IMR-90 (cell line): ENCODE data around the gene KCNJ10. TPM values are rescaled to one million over a fixed set of nuclear protein-coding genes. Genes with fewer than 3 reads are reported as not detected.

Source experiments
- ATAC-seq: fragments of 200-7000 bp; cut with Tn5 transposase; 2 replicates; pipeline ENCODE4 v1.9.1; 2020; ENCODE audit warnings: low read depth, mild to moderate bottlenecking, moderate library complexity
- BruUV-seq: library from RNA; stranded (reverse); fragments of 400-500 nt; replicated peaks from 2 replicates; lab custom pipeline; 2021; lab: Mats Ljungman, UMichigan
- CTCF ChIA-PET: fragments of 300-600 bp; formaldehyde crosslinking; extraction: SDS; loops from one replicate; lab custom pipeline; 2021; ENCODE audit warnings: antibody characterized with exemption; lab: Yijun Ruan, JAX
- POLR2A ChIA-PET: fragments of 300-600 bp; sonication (Branson Sonifier 250); formaldehyde crosslinking; loops from one replicate; lab custom pipeline; 2022; ENCODE audit warnings: antibody characterized with exemption; ENCODE audit not compliant: unreplicated experiment; lab: Charles Lee
- DNase-seq: peaks from one replicate; pipeline ENCODE4 v3.0.0; 2013
- H2AFZ ChIP-seq: replicated peaks from 2 replicates; pipeline ENCODE3; 2013; ENCODE audit warnings: low read length, mild to moderate bottlenecking; ENCODE audit not compliant: poor library complexity
- H2AK5ac ChIP-seq: 2 replicates; pipeline ENCODE4 v1.6.1; 2013; ENCODE audit warnings: low read depth, low read length, inconsistent platforms
- H2AK9ac ChIP-seq: replicated peaks from 2 replicates; pipeline ENCODE3; 2013; ENCODE audit warnings: mild to moderate bottlenecking, low read depth, low read length, moderate library complexity; ENCODE audit not compliant: poor library complexity
- H2BK120ac ChIP-seq: 2 replicates; pipeline ENCODE4 v1.6.1; 2013; ENCODE audit warnings: low read depth, low read length, inconsistent platforms
- H2BK15ac ChIP-seq: 3 replicates; pipeline ENCODE4 v1.6.1; 2013; ENCODE audit warnings: low read depth, low read length, inconsistent platforms
- H2BK20ac ChIP-seq: 2 replicates; pipeline ENCODE4 v1.6.1; 2013; ENCODE audit warnings: low read depth, mild to moderate bottlenecking, inconsistent platforms, low read length, moderate library complexity
- H2BK5ac ChIP-seq: 2 replicates; pipeline ENCODE4 v1.6.1; 2013; ENCODE audit warnings: mild to moderate bottlenecking, low read depth, low read length, inconsistent platforms; ENCODE audit not compliant: poor library complexity, severe bottlenecking
- H3K14ac ChIP-seq: replicated peaks from 2 replicates; pipeline ENCODE4 v1.6.1; 2013; ENCODE audit warnings: low read depth, low read length, inconsistent platforms
- H3K18ac ChIP-seq: 2 replicates; pipeline ENCODE4 v1.6.1; 2013; ENCODE audit warnings: low read depth, low read length, control low read depth
- H3K23ac ChIP-seq: 2 replicates; pipeline ENCODE4 v1.6.1; 2013; ENCODE audit warnings: low read depth, low read length, inconsistent platforms
- H3K27ac ChIP-seq: 2 replicates; pipeline ENCODE4 v1.5.1; 2013; ENCODE audit warnings: mild to moderate bottlenecking, control low read depth, low read length; ENCODE audit not compliant: insufficient read depth
- H3K27me3 ChIP-seq: 2 replicates; pipeline ENCODE4 v1.6.1; 2013; ENCODE audit warnings: low read length; ENCODE audit not compliant: control insufficient read depth, insufficient read depth
- H3K36me3 ChIP-seq: 2 replicates; pipeline ENCODE4 v1.6.1; 2013; ENCODE audit warnings: low read length, mixed read lengths; ENCODE audit not compliant: control insufficient read depth, insufficient read depth
- H3K4ac ChIP-seq: 2 replicates; pipeline ENCODE4 v1.6.1; 2013; ENCODE audit warnings: low read depth, low read length, inconsistent platforms
- H3K4me1 ChIP-seq: 2 replicates; pipeline ENCODE4 v1.6.1; 2013; ENCODE audit warnings: low read length, mixed read lengths; ENCODE audit not compliant: control insufficient read depth, insufficient read depth
- H3K4me2 ChIP-seq: 2 replicates; pipeline ENCODE4 v1.6.1; 2013; ENCODE audit warnings: low read depth, mild to moderate bottlenecking, control low read depth, low read length, moderate library complexity
- H3K4me3 ChIP-seq: 2 replicates; pipeline ENCODE4 v1.5.1; 2013; ENCODE audit warnings: low read depth, mild to moderate bottlenecking, control low read depth, low read length, moderate library complexity; ENCODE audit not compliant: insufficient read depth
- H3K56ac ChIP-seq: 2 replicates; pipeline ENCODE4 v1.6.1; 2013; ENCODE audit warnings: low read length, inconsistent platforms; ENCODE audit not compliant: insufficient read depth; ENCODE audit errors: extremely low read depth
- H3K79me1 ChIP-seq, 2 experiments: 2 replicates each; pipeline ENCODE4 v1.6.1; 2013; ENCODE audit warnings: low read length in 2 of 2, inconsistent platforms in 1 of 2, low read depth in 1 of 2
- H3K9ac ChIP-seq: 2 replicates; pipeline ENCODE4 v1.6.1; 2013; ENCODE audit warnings: low read depth, low read length, control low read depth
- H3K9me1 ChIP-seq: 2 replicates; pipeline ENCODE4 v1.6.1; 2013; ENCODE audit warnings: low read length, inconsistent platforms; ENCODE audit not compliant: insufficient read depth
- H3K9me3 ChIP-seq: 2 replicates; pipeline ENCODE4 v1.6.1; 2013; ENCODE audit warnings: low read length; ENCODE audit not compliant: control insufficient read depth, insufficient read depth
- H4K20me1 ChIP-seq: 2 replicates; pipeline ENCODE4 v1.6.1; 2013; ENCODE audit warnings: low read length, inconsistent platforms; ENCODE audit not compliant: insufficient read depth
- H4K5ac ChIP-seq: 2 replicates; pipeline ENCODE4 v1.6.1; 2013; ENCODE audit warnings: mild to moderate bottlenecking, low read depth, low read length, control low read depth
- H4K8ac ChIP-seq, 2 experiments: 2 replicates each; pipeline ENCODE4 v1.6.1; 2013; ENCODE audit warnings: low read depth in 2 of 2, low read length in 2 of 2, control low read depth in 1 of 2, inconsistent platforms in 1 of 2
- H4K91ac ChIP-seq: 2 replicates; pipeline ENCODE4 v1.6.1; 2013; ENCODE audit warnings: low read depth, low read length, inconsistent platforms; ENCODE audit not compliant: insufficient read depth
- BHLHE40 ChIP-seq: fragments of 150-350 bp; IDR thresholded peaks from 2 replicates; pipeline ENCODE4 v1.6.1; 2016; ENCODE audit warnings: mild to moderate bottlenecking, low read depth, low read length
- CEBPB ChIP-seq: IDR thresholded peaks from 2 replicates; pipeline ENCODE4 v1.6.1; 2012; ENCODE audit warnings: low read depth, low read length, improper control_type of control experiment
- CHD1 ChIP-seq: IDR thresholded peaks from 2 replicates; pipeline ENCODE4 v1.6.1; 2012; ENCODE audit warnings: low read depth, low read length, improper control_type of control experiment
- CTCF ChIP-seq: conservative IDR thresholded peaks from 2 replicates; pipeline ENCODE4 v1.5.1; 2012; ENCODE audit warnings: mild to moderate bottlenecking, low read depth, low read length, improper control_type of control experiment
- FOS ChIP-seq: fragments of 150-350 bp; IDR thresholded peaks from 2 replicates; pipeline ENCODE4 v1.6.1; 2016; ENCODE audit warnings: low read depth, low read length
- MAFK ChIP-seq: IDR thresholded peaks from 2 replicates; pipeline ENCODE4 v1.6.1; 2012; ENCODE audit warnings: low read depth, low read length, improper control_type of control experiment
- MAZ ChIP-seq: IDR thresholded peaks from 2 replicates; pipeline ENCODE4 v1.6.1; 2012; ENCODE audit warnings: low read depth, mild to moderate bottlenecking, low read length, improper control_type of control experiment, moderate library complexity, borderline replicate concordance
- MXI1 ChIP-seq: IDR thresholded peaks from 2 replicates; pipeline ENCODE4 v1.6.1; 2012; ENCODE audit warnings: low read depth, mild to moderate bottlenecking, low read length, moderate library complexity, borderline replicate concordance
- NFE2L2 ChIP-seq: fragments of 150-350 bp; IDR thresholded peaks from 2 replicates; pipeline ENCODE4 v1.6.1; 2016; ENCODE audit warnings: low read depth, mild to moderate bottlenecking, low read length
- POLR2A ChIP-seq: IDR thresholded peaks from 2 replicates; pipeline ENCODE4 v1.6.1; 2012; ENCODE audit warnings: mild to moderate bottlenecking, low read depth, low read length
- RAD21 ChIP-seq: IDR thresholded peaks from 2 replicates; pipeline ENCODE4 v1.6.1; 2012; ENCODE audit warnings: low read length, improper control_type of control experiment
- RCOR1 ChIP-seq: IDR thresholded peaks from 2 replicates; pipeline ENCODE4 v1.6.1; 2012; ENCODE audit warnings: mild to moderate bottlenecking, low read length, improper control_type of control experiment; ENCODE audit not compliant: insufficient replicate concordance
- RFX5 ChIP-seq: IDR thresholded peaks from 2 replicates; pipeline ENCODE4 v1.8.0; 2012; ENCODE audit warnings: low read depth, mild to moderate bottlenecking, low read length, moderate library complexity
- WGBS, 2 experiments: methylation state at CpG; one replicate each; pipeline versions ENCODE4 v1.1.5 to v1.1.7; 2013; ENCODE audit warnings: missing lambda C conversion rate in 2 of 2; ENCODE audit not compliant: insufficient read length in 1 of 2; ENCODE audit errors: extremely low coverage in 2 of 2; 5-methylcytosine and 5-hydroxymethylcytosine counted together
- dilution Hi-C: fragments of 300-500 bp; cut with HindIII; formaldehyde crosslinking; loops from one replicate; pipeline ENCODE4 v1.14.3; 2018; ENCODE audit warnings: low sequenced_read_pairs; ENCODE audit not compliant: unreplicated experiment
- in situ Hi-C: fragments of 300-500 bp; cut with MboI; formaldehyde crosslinking; loops from 3 replicates; pipeline ENCODE4 v1.14.3; 2019; ENCODE audit warnings: low sequenced_read_pairs, inconsistent platforms, mixed read lengths
- intact Hi-C: fragments of 100-400 bp; cut with micrococcal nuclease; formaldehyde crosslinking; loops from 2 replicates; pipeline ENCODE4 v1.10.0; 2022
- polyA plus RNA-seq, 3 experiments: library from polyadenylated mRNA; depleted of rRNA; stranded (reverse); fragments of >200 nt; gene quantifications; 2 replicates each; pipeline ENCODE4 v1.2.3, GENCODE V29; 2012; ENCODE audit warnings: low replicate concordance in 1 of 3
- total RNA-seq: library from RNA; depleted of rRNA; stranded (reverse); fragments of >200 nt; gene quantifications from 2 replicates; pipeline ENCODE4 v1.2.3, GENCODE V29; 2012
- TF ChIP-seq, protein P1 (sequence below): fragments of 150-350 bp; IDR thresholded peaks from 2 replicates; pipeline ENCODE4 v1.6.1; 2016; ENCODE audit warnings: low read depth, mild to moderate bottlenecking, low read length, moderate library complexity, borderline replicate concordance

KCNJ10 gene
- total and polyA plus RNA-seq, 2 of the 4 experiments (the other 2 are of a cell fraction): not detected

DNA sequence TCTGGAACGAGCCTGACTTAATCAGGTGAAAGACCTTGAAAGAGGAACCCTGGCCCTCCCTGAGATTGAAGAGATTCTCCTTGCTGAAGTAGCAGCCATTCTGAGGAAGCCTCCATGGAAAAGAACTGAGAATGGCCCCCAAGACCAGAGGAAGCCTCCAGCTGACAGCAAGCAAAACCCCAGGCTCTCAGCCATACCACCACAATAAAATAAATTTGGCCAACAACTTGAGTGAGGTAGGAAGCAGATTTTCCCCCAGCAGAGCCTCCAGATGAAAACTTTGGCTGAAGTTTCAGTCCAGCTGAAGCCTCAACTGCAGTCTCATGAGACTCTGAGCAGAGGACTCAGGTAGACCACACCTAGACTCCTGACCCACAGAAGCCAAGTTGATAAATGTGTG, 82.0 kb downstream of the KCNJ10 start:
- H3K4me1 ChIP-seq: peaks cover 2% of the 10 kb centered on the region; the same call in 1 of the 2 replicates
- no peak overlapping the region for H2BK20ac ChIP-seq
- ATAC-seq (no peak), DNase-seq (no peak)
- no peak overlapping the region for H3K4me3 ChIP-seq
- intact Hi-C loops: no loop called here
- H3K36me3 ChIP-seq: no peaks in the 10 kb centered on the region
- H2BK120ac ChIP-seq: no peak overlapping the region
- peaks cover 13% of the 10 kb centered on the region for H3K27me3 ChIP-seq
- no peak overlapping the region for H4K8ac ChIP-seq
- 20% methylated on average over 1 of the region's 1 CpG; no CpG with 5 or more reads in 1 of the 2 experiments for WGBS, 2 experiments
- no peak overlapping the region for H3K14ac ChIP-seq
- ChIA-PET POLR2A (no interaction called here), CTCF (no interaction called here)
- H2AK5ac ChIP-seq: no peak overlapping the region
- H3K4ac ChIP-seq: no peak overlapping the region
- H3K9ac ChIP-seq: no peak overlapping the region
- no peak overlapping the region for H3K18ac ChIP-seq
- no peak overlapping the region for H2AFZ ChIP-seq
- dilution Hi-C loops: no loop called here
- no peak overlapping the region for H3K27ac ChIP-seq
- H3K9me3 ChIP-seq: no peaks in the 10 kb centered on the region
- no peak overlapping the region for H3K4me2 ChIP-seq
- no TSS peak for BruUV-seq
- no peaks in the 10 kb centered on the region for H3K79me1 ChIP-seq
- no peak overlapping the region for H4K5ac ChIP-seq
- H4K20me1 ChIP-seq: no peaks in the 10 kb centered on the region
- H2BK15ac ChIP-seq: no peak overlapping the region
- H2BK5ac ChIP-seq: no peak overlapping the region
- H3K56ac ChIP-seq: no peak overlapping the region
- no peak for TF ChIP-seq MAZ
- no peak for TF ChIP-seq CTCF
- TF ChIP-seq NFE2L2: no peak
- TF ChIP-seq RAD21: no peak
- TF ChIP-seq MXI1: no peak
- no peak for TF ChIP-seq CEBPB
- TF ChIP-seq RCOR1: no peak
- TF ChIP-seq RFX5: no peak
- no peak for TF ChIP-seq CHD1
- no peak for TF ChIP-seq FOS
- TF ChIP-seq, protein P1, sequence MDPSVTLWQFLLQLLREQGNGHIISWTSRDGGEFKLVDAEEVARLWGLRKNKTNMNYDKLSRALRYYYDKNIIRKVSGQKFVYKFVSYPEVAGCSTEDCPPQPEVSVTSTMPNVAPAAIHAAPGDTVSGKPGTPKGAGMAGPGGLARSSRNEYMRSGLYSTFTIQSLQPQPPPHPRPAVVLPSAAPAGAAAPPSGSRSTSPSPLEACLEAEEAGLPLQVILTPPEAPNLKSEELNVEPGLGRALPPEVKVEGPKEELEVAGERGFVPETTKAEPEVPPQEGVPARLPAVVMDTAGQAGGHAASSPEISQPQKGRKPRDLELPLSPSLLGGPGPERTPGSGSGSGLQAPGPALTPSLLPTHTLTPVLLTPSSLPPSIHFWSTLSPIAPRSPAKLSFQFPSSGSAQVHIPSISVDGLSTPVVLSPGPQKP: no peak
- no peak for TF ChIP-seq MAFK
- TF ChIP-seq POLR2A: no peak
- TF ChIP-seq BHLHE40: no peak
- H3K9me1 ChIP-seq: no peaks in the 10 kb centered on the region
- no peak overlapping the region for H4K91ac ChIP-seq
- H3K23ac ChIP-seq: no peak overlapping the region
- in situ Hi-C loops: no loop called here
- no peak overlapping the region for H2AK9ac ChIP-seq
